ENCODE results near the gene PLA1A.
A peak's percentile ranks its signal among the peaks of the same experiment; 100 is the strongest.
"Not testable (repeated sequence)": the region's sequence is repeated elsewhere in the genome, so short reads cannot be mapped to it uniquely, and the experiment has no call there.

PLA1A gene, protein sequence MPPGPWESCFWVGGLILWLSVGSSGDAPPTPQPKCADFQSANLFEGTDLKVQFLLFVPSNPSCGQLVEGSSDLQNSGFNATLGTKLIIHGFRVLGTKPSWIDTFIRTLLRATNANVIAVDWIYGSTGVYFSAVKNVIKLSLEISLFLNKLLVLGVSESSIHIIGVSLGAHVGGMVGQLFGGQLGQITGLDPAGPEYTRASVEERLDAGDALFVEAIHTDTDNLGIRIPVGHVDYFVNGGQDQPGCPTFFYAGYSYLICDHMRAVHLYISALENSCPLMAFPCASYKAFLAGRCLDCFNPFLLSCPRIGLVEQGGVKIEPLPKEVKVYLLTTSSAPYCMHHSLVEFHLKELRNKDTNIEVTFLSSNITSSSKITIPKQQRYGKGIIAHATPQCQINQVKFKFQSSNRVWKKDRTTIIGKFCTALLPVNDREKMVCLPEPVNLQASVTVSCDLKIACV

DNA sequence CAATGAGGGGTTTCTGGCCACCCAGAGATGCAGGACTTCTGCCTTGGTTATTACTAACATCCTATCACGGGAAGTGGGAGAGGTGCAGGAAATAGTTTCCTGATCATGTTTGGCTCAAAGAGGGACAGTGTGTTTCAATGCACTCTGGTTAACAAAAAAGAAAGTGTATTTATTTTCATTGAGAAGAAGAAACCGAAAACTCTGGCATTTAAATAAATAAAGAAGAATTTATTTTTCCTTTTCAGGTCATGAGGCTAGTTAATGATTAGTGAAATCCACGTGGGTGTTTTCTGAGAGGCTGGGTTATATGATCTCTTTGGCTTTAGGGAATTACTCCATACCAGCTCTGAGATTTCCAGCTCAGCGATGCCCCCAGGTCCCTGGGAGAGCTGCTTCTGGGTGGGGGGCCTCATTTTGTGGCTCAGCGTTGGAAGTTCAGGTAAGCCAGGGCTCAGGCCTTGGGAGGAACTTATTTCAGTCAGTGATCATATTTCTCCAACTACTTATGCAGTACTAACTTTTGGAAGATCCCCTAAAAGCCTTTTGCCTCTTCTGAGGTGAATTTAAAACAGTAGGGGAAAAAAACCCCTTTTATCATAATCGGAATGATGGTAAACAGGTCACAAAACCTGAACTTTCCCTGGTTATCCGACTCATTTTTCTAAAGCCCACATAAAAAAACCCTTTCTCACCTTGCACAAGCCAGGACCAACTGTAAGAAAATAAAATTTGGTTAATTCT, at the start of gene PLA1A:
Gene PLA1A (plus strand): TSS at position 338 of the 741 bp plus-strand sequence. CDS start 29 bp downstream, at position 367.
- no peak for DNase-seq

DNA sequence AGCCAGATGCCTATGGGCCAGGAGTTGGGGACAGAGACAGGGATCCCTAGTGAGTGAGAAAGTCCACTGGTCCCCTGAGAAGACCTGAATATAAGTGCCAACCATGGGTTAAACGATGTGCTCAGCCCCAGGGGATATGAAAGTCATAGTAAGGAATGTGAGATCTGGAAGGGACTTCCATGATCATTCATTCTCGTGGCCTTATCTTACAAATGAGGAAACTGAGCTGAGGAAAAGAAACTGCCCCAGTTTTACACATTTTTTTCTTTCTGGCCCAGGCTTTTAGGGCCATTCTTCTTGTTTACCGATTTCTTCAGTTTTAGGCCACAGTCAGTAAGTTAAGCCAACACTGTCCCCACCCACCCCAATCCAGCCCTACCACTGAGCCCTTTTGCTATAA, 49.3 kb upstream of the PLA1A start:
- no peak for DNase-seq

DNA sequence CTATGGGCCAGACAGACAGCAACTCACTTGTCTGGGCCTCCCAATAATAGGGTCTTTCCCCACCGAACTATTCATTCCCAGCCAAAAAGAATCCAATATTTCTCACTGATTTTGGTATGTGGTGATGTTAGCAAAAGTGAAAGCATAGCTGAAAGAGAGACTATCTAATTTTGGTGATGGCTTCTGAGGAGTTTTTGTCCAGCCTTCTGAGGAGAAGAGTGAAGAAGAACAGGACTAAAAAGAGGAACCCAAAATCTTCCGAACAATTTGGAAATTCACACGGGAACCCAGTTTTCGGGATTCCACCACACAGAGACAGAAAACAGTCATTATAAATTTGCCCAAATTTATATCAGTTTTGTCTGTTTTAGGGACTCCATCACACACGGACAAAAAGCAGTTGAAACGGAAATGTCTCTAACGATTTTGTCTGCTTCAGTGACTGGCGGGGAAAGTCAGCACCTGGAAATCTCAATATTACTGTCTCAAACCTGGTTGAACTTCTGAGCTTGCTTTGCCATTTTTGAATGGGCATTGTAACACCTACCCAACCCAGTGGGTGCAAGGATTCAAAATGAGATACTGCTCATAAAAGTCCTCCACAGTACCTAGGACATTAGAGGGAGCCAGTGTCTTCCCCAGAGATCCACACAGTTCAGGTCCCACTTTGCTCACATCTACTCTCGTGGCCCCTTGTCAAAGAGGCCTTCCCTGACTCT, 47.3 kb upstream of the PLA1A start:
- DNase-seq: no peak

DNA sequence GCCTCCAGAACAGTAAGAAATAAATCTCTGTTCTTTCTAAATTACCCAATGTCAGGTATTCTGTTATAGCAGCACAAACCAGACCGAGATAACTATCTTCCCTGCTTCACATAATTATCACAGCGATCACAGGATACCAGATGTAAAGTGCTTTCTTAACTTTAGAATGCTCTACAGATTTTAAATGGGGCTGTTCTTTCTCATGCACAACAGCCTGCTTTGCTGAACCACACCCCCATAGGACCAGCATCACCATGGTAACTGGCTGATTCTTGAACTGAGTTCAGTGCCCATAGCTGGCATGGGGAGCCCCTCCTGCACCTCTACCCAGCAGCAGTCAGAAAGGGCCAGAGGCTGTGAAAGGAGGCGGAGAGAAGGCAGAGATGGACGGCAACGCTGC, 46.1 kb upstream of the PLA1A start:
- no peak for DNase-seq

DNA sequence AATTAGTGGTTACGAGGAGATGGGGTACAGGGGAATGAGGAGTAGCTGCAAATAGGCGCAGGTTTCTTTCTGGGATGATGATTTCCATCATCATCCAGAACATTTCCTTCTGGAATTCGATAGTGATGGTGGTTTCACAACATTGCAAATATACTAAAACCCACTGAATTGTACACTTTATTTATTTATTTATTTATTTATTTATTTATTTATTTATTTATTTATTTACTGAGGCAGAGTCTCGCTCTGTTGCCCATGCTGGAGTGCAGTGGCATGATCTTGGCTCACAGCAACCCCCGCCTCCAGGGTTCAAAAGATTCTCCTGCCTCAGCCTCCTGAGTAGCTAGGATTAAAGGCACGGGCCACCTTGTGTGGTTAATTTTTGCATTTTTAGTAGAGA, 44.8 kb upstream of the PLA1A start:
- not testable (repeated sequence) for DNase-seq

DNA sequence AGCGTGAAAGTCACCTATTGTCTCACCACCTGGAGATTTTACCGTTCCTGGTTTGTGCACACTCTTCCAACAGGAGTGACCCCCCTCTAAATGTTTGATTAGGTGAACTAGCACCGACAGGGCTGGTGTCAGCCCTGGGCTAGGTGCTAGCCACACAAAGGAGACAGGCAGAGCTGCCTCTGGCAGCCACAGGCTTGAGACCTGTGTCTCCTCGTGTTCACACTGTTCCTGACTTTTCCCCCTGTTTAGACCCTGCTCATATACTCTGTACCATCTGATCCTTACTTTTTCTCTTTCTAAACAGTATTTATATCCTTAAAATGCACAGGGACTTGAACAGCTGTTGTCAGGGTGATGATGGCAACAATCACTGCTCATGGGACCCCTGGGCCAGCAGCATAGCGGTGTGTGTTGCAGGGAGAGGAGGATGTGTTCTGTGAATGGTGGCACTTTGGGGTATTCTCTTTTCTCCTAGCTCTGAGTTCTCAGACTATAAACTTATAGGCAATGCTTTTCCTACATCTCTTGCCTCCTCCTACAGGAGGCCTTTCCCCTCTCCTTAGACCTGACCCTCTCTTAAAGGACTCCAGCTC, 43.8 kb upstream of the PLA1A start:
- DNase-seq: no peak

DNA sequence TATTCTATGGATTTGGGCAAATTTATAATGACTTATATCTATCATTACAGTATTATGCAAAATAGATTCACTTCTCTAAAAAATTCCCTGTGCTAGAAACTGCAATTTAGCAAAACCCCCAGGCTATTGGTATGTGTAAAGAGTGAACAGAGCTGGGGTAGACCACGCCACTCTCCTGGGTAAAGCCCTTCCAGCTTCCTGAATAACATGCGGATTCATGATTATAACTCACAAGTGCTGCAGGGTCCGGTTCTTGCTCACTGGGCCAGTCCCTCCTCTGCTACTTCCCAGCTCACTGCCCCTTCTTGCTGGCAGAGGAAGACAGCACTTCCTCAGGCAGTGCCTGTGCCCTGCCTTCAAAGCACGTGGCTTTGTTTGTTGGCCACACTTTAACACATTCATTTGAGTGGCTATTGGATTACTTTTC, 42.4 kb upstream of the PLA1A start:
- DNase-seq: no peak

DNA sequence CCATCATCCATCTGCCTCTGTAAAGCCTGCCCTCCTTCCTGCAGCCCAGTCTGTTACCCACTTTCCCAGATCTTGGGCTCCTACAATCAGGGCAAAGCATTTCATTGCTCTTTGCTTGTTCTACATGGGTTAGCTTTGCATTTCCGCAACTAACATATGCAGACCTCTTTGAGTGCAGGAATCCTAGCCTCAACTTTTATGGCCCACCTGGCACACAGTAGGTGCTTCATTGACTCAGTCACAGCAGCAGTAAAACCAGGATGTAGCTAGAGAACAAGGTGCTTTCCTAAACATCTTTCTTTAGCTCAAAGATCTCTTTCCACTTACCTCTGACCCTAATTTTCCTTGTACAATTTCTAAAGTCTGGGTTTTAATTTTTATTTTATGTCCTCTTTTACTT, 41.8 kb upstream of the PLA1A start:
- DNase-seq: no peak

DNA sequence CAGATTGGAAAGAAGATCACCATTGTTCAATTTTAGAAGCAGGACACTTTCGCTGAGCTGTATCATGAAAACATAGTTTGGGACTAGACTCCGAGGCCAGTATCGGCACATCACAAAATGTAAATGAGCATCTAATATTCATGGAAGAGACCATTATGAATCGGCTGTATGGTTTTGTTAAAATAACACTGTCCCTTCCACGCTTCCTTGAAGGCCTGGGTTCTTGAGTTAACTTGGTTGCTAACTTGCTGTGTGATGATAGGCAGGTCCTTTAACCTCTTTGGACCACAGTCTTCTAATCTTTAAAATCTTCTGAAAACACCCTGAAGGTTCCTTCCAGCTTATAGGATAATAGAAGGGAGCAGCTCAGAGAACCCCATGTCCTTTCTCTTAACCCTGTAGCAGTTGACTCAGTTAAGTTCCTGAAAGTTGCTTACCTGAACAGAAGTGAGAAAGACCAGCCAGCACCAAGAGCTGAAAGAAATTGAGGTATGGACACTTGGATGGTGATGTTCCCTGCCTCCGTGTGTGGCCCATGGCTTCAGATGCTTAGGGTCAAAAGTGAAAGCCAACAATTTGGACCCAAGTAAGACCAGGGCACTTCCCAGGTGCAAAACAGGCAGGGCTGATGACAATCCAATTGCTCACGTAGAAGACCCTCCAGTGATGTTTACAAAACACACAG, 40.4 kb upstream of the PLA1A start:
- no peak for DNase-seq

DNA sequence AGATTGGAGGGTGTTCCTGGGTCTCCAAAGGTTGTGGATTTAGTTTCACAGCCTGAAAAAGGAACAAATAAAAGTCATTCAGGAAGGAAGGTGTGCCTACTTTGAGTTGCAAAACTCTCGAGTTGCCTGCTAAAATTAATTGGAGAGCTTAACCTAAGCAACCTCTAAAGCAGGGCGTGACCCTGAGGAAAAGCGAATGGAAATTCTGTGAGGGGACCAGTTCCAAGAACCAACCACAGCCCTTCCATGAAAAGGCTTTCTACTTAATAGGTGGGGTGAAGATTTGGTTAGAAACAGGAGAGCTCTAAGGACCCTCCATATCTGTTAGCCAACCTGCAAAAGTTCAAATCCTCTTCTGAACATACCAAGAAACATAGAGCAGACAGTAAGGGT, 39.8 kb upstream of the PLA1A start:
- DNase-seq: no peak

DNA sequence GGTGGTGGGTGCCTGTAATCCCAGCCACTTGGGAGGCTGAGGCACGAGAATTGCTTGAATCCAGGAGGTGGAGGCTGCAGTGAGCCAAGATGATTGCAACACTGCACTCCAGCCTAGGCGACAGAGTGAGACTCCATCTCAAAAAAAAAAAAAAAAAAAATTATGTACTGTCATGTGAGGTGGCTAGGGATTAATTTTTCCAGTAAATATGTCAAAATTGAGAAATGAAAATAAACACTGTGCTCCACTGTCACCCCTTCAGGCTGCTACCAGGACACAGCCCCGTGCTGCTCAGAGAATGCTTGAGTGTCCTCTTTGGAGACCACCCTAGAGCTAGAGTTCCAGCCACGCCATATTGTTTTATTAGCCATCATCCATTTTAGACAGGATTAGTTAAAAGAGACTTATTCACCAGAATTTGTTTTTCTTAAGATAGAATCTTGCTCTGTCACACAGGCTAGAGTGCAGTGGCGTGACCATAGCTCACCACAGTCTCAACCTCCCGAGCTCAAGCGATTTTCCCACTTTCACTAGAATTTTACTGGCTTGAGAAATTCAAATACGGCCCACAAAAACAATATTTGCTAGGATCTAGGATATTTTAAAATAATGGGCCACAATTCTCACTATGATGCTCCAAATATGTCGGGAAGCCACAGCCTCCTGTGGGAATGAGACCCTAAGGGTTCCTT, 38.9 kb upstream of the PLA1A start:
- DNase-seq: no peak

DNA sequence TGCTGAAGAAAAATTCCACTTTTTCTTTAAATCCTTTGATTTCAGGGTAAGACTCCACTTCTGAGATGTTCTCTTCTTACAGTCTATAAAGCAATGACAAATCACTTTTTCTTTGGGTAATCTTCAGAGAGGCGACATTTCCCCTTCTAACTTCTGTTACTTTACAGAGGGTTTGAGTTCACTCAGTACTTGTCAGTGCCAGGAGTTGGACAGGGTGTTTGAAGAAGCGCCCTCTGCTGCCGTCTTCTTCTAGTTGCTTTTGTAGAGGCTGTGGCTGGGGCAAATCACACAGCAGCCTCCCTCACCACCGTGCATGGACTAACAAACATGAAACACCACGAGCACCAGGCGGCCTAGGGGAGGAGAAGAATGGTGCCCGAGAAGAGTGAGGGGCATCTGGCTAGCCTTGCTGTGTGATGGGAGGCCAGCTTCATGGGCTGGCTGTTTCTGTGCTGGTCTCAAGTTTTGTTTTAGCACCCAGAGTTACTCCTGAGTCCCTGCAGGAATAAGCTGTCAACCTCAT, 38.2 kb upstream of the PLA1A start, which contains the start of gene CD80:
Gene CD80 (minus strand): TSS at position 174 of the 523 bp plus-strand sequence. CDS start 1,886 bp downstream, outside the sequence.
- DNase-seq: peak; percentile 33

DNA sequence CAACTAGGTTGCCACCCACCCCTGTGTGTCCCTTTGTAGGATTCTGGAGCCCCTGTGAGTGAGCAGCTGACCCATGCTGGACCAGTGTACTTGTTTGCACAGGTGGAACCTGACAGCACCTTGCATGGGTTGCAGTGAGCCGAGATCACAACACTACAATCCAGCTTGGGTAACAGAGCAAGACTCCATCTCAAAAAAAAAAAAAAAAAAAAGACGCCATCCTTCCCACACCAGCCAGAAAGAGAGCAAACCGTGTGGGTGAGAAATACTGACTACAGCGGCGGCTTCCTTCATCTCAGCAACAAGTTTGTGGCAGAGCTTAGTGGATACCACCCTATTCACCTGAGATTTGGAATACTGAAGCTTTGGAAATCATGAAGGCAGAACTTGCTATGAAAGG, 37.5 kb upstream of the PLA1A start:
- no peak for DNase-seq

DNA sequence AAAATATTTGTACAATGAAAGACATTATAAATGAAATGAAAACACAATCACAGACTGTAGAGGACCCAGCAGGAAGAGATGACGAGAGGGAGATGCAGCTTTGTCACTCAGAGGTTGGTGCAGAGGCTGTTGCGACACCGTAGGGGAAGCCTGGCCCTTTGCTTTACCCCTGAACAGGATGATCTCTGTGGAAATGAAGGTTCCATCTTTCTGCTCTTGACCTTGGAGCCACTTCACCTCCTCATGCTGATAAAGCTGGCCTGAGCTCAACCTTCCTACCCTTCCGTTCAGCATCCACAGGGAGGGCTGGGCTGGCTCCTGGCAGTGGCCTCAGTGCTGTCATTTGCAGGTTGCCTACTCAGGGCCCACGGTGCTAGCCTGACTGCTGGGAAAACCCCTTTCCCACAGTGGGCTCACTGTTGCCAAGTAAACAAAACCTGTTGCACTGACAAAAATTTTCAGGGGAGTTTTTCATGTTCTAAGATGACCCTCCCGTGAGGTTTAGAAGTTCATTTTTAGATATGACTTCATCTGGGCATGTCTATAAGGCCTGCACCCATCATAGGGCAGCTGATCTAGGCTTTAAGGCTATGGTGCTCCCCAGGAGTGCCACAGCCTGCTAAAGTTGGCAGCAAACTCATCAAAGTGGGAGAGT, 35.3 kb upstream of the PLA1A start:
- no peak for DNase-seq

DNA sequence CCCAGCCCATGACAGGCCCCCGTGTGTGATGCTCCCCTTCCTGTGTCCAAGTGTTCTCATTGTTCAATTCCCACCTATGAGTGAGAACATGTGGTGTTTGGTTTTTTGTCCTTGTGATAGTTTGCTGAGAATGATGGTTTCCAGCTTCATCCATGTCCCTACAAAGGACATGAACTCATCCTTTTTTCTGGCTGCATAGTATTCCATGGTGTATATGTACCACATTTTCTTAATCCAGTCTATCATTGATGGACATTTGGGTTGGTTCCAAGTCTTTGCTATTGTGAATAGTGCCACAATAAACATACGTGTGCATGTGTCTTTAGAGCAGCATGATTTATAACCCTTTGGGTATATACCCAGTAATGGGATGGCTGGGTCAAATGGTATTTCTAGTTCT, 34.4 kb upstream of the PLA1A start:
- not testable (repeated sequence) for DNase-seq

DNA sequence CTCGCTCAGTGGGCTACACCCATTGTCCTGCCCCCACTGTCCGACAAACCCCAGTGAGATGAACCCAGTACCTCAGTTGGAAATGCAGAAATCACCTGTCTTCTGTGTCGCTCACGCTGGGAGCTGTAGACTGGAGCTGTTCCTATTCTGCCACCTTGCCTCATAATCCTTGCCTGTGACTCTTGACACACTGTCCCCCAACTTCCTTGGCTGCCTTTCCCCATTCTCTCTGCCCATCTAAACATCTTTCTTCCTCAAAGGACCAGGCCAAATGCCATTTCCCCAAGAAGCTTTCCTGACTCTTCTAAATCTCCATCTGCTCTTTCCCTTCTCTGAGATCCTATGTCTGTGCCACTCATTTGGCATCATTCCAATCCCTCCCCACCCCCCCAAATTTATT, 28.5 kb upstream of the PLA1A start:
- DNase-seq: no peak

DNA sequence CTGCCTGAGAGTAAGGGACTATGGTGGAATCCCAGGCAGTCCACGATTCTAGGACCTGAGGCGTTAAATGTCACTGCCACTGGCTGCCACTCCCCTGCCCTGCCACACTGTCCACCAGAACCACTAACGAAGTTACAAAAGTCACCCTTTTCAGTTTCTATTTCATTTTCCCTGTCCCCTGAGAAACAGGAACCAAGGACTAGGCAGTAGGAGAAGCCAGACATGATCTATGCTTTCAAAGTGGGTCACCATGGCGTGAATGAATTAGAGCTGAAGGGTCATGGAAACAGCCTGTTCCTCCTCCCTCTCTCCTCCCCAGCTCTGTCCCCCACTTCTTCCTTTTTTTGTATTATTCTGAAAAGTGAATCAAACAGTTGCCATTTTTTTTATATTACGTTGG, 27.5 kb upstream of the PLA1A start:
- no peak for DNase-seq

DNA sequence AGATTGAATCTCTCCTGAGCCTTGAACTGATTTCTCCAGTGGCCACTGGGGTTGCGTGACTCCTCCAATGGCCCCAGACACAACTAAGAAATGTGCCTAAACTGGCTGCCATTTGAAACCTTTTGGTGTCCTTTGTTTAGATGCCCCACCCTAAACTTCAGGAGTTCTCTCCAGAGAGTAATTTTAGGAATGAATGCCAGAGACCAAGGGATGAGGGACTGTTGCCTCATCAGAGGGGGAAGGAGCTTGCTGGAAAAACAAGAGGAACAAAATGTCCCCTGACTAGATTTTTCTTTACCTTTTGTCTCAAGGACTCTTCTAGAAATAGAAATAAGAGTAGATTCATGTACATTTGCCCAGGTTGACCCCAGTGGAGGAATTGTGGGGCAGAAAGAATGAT, 26.5 kb upstream of the PLA1A start:
- DNase-seq: no peak

DNA sequence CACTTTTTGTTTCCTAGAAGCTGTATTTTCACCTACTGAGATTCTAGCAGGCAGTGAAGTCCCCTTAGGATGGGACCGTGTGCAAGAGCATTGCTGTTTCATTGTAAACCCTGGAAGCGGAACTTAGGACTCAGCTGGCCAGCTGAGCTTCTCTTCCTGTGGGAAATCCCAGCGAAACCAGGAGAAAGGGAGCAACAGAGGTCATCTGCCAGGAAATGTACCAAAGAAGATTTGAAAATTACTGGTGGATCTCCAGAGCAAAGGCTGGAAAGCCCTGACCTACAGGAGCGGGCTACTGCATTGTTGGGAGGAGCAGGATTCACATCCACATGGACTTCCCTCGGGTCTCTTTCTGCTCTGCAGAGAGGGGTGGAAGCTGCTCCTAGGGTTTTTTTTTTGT, 26.0 kb upstream of the PLA1A start:
- DNase-seq: no peak

DNA sequence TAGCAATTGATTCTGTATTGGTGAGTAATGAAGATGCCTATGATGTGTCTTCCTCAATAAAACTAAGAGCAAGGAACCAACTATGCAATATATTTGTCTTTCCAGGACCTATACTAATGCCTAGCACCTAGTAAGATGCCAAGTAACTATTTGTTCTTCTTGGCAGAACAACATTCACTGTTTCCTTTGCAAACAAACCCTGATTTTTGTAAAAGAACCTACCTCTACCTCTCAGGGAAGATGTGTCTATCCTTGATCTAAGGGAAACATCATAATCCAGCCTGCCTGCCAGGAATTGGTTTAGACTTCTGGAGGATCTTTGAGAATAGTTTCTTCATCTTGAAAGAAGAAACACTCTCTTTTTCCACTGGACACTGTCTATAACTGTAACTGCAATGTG, 22.2 kb upstream of the PLA1A start:
- DNase-seq: no peak
